ENCODE data around the gene ITGB5. TPM values are rescaled to one million over a fixed set of nuclear protein-coding genes. Genes with fewer than 3 reads are reported as not detected.
A peak's percentile ranks its signal among the peaks of the same experiment; 100 is the strongest.
"Not testable (repeated sequence)": the region's sequence is repeated elsewhere in the genome, so short reads cannot be mapped to it uniquely, and the experiment has no call there.

The ITGB5 gene
- polyA plus RNA-seq, 2 of the 4 experiments (the other 2 are of a cell fraction) = 201 to 260 TPM

DNA sequence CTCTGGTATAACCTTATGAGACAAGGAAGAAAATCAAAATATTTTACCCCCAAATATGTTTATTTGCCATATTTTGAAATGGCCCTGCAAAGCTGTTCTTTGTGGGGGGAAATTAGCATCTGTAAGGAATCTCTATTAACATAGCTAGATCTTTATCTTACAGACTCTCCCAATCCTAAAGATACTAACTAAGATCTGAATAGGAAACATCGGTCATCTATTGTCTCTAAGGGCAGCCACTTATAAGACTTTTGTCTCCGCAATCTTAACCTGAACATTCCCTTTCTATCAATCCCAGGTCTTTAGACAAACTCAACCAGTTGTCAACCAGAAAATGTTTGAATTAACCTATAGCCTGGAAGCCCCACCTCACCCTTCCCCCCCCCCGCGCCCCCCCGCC, 135.7 kb downstream of the ITGB5 start:
- Histone ChIP-seq H3K9me3 (no peaks in the 10 kb centered on the region), H3K4me1 (0 out of 3 replicates have a peak, but pooled peaks cover 5% of the 10 kb centered on the region), H3K4me3 (no peak overlapping the region), H3K27ac (no peak overlapping the region), H3K4me2 (no peak overlapping the region)
- TF ChIP-seq FOXS1 (CRISPR knock-in tag; IDR thresholded peaks at IDR 0.05) = no peak
- FAIRE-seq (no peak), DNase-seq (ENCODE audit: low read depth in 1 of 2, low spot score in 1 of 2) (no peak), ATAC-seq (no peak; a peak in 1 of 6 replicates)
- CTCF ChIA-PET = interaction anchor here (1.5 to 1.8 kb wide), 3 partner anchors 10 to 150 kb away, joined by 4 to 13 read pairs (median 8); no protein-coding TSS in a partner anchor
- POLR2A ChIA-PET = interaction anchor here (1.0 kb wide), 1 partner anchor 21 kb away, joined by 5 read pairs; the partner anchor contains the start of gene UMPS
- WGBS (ENCODE audit: missing lambda C conversion rate) = 52% methylated on average over 2 of the region's 5 CpGs

DNA sequence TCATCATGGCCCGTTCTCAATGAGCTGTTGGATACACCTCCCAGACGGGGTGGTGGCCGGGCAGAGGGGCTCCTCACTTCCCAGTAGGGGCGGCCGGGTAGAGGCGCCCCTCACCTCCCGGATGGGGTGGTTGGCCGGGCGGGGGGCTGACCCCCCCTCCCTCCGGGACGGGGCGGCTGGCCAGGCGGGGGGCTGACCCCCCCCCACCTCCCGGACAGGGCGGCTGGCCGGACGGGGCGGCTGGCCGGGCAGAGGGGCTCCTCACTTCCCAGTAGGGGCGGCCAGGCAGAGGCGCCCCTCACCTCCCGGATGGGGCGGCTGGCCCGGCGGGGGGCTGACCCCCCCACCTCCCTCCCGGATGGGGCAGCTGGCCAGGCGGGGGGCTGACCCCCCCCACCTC, 137.3 kb downstream of the ITGB5 start:
- H3K4me1 ChIP-seq; FAIRE-seq; CTCF ChIA-PET; DNase-seq (ENCODE audit: low read depth in 1 of 2, low spot score in 1 of 2); ATAC-seq; H3K9me3 ChIP-seq; POLR2A ChIA-PET: not testable (repeated sequence)
- peak overlapping the region; percentile 29; the same call in 1 of the 3 replicates for H3K4me3 ChIP-seq
- WGBS (ENCODE audit: missing lambda C conversion rate) = 80% methylated on average over 3 of the region's 27 CpGs
- peak overlapping the region in 1 of 2 experiments; percentile 64; a peak in 3 of 6 replicates for H3K27ac ChIP-seq
- H3K4me2 ChIP-seq = peak overlapping the region; percentile 60

DNA sequence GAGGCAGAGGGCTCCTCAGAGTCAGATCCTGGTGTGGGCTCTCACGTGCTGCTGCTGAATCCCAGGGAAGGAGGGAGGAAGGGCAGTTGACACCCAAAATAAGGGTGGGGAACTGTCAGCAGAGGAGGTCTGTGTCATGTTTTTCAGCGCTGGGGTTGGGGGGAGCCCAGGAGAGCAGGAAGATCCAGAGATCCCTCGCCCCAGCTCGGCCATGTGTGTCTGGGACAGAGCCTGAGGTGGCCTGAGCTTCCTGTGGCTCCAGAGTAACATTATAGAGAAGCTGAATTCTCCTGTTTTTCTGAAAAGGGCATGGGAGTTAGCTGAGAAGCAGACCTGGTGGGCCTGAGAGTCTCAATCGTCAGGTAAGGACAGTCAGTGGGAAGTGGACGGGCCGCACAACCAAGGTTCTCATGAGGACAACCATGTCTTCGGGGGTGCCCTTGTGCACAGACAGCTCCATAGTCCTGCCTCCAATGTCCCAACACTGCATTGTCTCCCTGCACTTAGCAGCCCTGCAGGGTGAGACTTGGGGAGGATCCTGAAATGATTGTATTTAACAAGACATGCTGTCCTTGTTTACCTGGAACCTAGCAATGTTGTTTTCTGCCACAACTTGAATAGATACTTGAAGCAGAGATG, 138.5 kb downstream of the ITGB5 start:
- TF ChIP-seq MAZ (IDR thresholded peaks at IDR 0.05; ENCODE audit: borderline replicate concordance, low read depth, low read length) (no peak), PHF8 (IDR thresholded peaks at IDR 0.05; ENCODE audit: borderline replicate concordance, low read depth) (no peak), RCOR1 (IDR thresholded peaks at IDR 0.05; ENCODE audit: low read depth, low read length) (no peak), MYC (IDR thresholded peaks at IDR 0.05; ENCODE audit: borderline replicate concordance, low read length) (no peak)
- FAIRE-seq (no peak), DNase-seq (ENCODE audit: low read depth in 1 of 2, low spot score in 1 of 2) (no peak), ATAC-seq (peak; percentile 36 to 66; a peak in 3 of 6 replicates)
- POLR2A ChIA-PET = interaction anchor here (0.6 kb wide), 1 partner anchor 10 kb away, joined by 3 read pairs; no protein-coding TSS in a partner anchor
- WGBS (ENCODE audit: missing lambda C conversion rate) = 91% methylated on average over 8 of the region's 8 CpGs
- H3K4me3 ChIP-seq = no peak overlapping the region
- H3K4me2 ChIP-seq = 0 out of 3 replicates have a peak overlapping the region, but pooled peaks have one; percentile 2
- 0 out of 3 replicates have a peak, but pooled peaks cover 5% of the 10 kb centered on the region for H3K4me1 ChIP-seq
- peak overlapping the region in 1 of 2 experiments; percentile 7; a peak in 1 of 6 replicates for H3K27ac ChIP-seq
- CTCF ChIA-PET = interaction anchor here (3.3 kb wide), 1 partner anchor 13 kb away, joined by 26 read pairs; no protein-coding TSS in a partner anchor
- no peaks in the 10 kb centered on the region for H3K9me3 ChIP-seq

DNA sequence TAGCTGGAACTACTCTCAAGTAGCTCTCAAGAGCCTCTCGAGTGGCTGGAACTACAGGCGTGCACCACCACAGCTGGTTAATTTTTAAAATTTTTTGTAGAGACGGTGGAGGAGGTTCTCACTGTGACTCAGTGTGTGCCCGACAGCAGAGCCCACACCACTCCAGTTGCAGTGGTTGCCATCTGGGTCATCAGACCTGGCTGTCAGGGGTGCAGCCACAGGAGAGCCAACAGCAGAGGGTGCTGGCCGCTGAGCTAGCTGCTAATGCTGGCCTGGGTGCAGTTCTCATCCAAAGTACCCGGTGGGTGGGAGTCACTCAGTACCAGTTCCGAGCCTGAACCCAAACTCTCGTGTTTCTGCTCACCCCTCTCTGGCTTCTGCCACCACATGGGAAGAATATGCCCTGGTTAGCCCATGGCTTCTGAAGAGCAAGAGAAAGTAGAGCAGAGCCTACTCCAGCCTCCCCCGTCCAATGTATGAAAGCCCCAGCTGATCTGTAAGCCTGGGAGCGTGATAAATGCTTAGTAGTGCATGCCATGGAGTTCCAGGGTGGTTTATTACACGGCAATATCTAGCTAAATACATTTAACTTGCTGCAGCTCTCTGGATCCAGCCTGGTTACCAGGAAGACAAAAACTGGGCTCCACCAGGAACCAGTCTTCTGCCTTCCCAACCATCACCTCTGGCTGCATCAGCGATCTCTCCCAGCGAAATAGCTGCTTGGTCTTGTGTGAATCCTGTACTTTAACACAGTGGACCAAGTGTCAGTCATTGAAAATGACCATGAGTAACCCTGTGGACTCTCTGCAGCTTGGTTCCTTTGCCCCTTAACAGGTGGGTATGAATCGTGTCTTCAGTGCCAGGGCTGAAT, 139.8 kb downstream of the ITGB5 start:
- H3K4me3 ChIP-seq = no peak overlapping the region
- TF ChIP-seq, protein P1, sequence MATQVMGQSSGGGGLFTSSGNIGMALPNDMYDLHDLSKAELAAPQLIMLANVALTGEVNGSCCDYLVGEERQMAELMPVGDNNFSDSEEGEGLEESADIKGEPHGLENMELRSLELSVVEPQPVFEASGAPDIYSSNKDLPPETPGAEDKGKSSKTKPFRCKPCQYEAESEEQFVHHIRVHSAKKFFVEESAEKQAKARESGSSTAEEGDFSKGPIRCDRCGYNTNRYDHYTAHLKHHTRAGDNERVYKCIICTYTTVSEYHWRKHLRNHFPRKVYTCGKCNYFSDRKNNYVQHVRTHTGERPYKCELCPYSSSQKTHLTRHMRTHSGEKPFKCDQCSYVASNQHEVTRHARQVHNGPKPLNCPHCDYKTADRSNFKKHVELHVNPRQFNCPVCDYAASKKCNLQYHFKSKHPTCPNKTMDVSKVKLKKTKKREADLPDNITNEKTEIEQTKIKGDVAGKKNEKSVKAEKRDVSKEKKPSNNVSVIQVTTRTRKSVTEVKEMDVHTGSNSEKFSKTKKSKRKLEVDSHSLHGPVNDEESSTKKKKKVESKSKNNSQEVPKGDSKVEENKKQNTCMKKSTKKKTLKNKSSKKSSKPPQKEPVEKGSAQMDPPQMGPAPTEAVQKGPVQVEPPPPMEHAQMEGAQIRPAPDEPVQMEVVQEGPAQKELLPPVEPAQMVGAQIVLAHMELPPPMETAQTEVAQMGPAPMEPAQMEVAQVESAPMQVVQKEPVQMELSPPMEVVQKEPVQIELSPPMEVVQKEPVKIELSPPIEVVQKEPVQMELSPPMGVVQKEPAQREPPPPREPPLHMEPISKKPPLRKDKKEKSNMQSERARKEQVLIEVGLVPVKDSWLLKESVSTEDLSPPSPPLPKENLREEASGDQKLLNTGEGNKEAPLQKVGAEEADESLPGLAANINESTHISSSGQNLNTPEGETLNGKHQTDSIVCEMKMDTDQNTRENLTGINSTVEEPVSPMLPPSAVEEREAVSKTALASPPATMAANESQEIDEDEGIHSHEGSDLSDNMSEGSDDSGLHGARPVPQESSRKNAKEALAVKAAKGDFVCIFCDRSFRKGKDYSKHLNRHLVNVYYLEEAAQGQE (IDR thresholded peaks at IDR 0.05) = no peak
- TF ChIP-seq, protein P2, sequence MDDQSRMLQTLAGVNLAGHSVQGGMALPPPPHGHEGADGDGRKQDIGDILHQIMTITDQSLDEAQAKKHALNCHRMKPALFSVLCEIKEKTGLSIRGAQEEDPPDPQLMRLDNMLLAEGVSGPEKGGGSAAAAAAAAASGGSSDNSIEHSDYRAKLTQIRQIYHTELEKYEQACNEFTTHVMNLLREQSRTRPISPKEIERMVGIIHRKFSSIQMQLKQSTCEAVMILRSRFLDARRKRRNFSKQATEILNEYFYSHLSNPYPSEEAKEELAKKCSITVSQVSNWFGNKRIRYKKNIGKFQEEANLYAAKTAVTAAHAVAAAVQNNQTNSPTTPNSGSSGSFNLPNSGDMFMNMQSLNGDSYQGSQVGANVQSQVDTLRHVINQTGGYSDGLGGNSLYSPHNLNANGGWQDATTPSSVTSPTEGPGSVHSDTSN (IDR thresholded peaks at IDR 0.05) = no peak
- no peak for TF ChIP-seq RARB (CRISPR knock-in tag; IDR thresholded peaks at IDR 0.05)
- no peak for TF ChIP-seq HEYL (CRISPR knock-in tag; IDR thresholded peaks at IDR 0.05)
- no peak for TF ChIP-seq NR3C1 (IDR thresholded peaks at IDR 0.05)
- no peak for TF ChIP-seq ZSCAN20 (CRISPR knock-in tag; IDR thresholded peaks at IDR 0.05)
- TF ChIP-seq EHF (CRISPR knock-in tag; IDR thresholded peaks at IDR 0.05) = no peak
- WGBS (ENCODE audit: missing lambda C conversion rate) = 81% methylated on average over 14 of the region's 14 CpGs
- ATAC-seq (peak; percentile 46 to 52; a peak in 4 of 6 replicates), DNase-seq (ENCODE audit: low read depth in 1 of 2, low spot score in 1 of 2) (no peak), FAIRE-seq (no peak)
- no peak overlapping the region for H3K4me2 ChIP-seq
- H3K9me3 ChIP-seq = no peaks in the 10 kb centered on the region
- H3K27ac ChIP-seq = no peak overlapping the region
- POLR2A ChIA-PET = interaction anchor here (0.9 kb wide), 1 partner anchor 17 kb away, joined by 3 read pairs; the partner anchor contains the start of gene UMPS
- CTCF ChIA-PET = interaction anchor here (1.1 to 5.4 kb wide), 6 partner anchors 9 to 233 kb away, joined by 3 to 26 read pairs (median 6); no protein-coding TSS in a partner anchor
- 0 out of 3 replicates have a peak, but pooled peaks cover 5% of the 10 kb centered on the region for H3K4me1 ChIP-seq
